Measurements from ENCODE around the gene CCDC158. TPM values are rescaled to one million over a fixed set of nuclear protein-coding genes. Genes with fewer than 3 reads are reported as not detected.

Gene CCDC158
- total RNA-seq, 8 experiments from 2014 or later = 0.05 to 0.29 (median 0.18) TPM; not detected in 3

DNA sequence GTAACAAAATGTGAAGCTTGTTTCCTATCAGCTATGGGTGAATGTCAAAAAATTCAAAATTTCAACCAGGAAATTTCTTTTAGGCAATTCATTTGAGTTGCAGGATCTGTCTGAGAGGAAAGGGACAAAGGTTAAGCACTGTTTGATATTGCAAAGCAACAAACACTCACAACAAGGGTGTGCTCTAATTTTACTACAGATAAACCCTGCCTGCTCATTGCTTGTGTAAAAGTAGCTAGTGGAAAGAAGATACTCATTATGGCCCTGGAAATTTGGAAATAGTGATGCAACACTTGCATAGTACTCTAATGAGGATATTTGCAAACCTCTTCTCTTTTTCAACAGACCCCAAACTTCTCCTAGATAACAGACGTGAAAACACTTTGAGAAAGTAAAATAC is 142.4 kb downstream of the CCDC158 start:
- in situ Hi-C loops (cut with MboI; ENCODE audit: low pct_unique_long_range_greater_than_20kb in 2 of 9, low sequenced_read_pairs in 9 of 9, unreplicated experiment in 9 of 9) = no loop called here
- no peak for ATAC-seq (replicated peaks in 6 of 8)
- Histone ChIP-seq H3K27ac (no peak overlapping the region), H3K4me3 (no peak overlapping the region), H3K4me1 (replicated peaks in 1 of 2) (no peaks in the 10 kb centered on the region)
- WGBS, 10 experiments = 43 to 90% (median 80%) methylated on average over 1 of the region's 1 CpG; no CpG with 5 or more reads in 3 of the 10 experiments

- in situ Hi-C loops (cut with MboI; ENCODE audit: low pct_unique_long_range_greater_than_20kb in 2 of 9, low sequenced_read_pairs in 9 of 9, unreplicated experiment in 9 of 9) = no loop called here
- WGBS, 10 experiments = 20 to 100% (median 67%) methylated on average over 1 of the region's 1 CpG; no CpG with 5 or more reads in 3 of the 10 experiments
- Histone ChIP-seq H3K4me1 (replicated peaks in 1 of 2) (no peaks in the 10 kb centered on the region), H3K4me3 (no peak overlapping the region), H3K27ac (no peak overlapping the region)
- no peak for ATAC-seq (replicated peaks in 6 of 8)
These were observed 143.3 kb downstream of the CCDC158 start for GRCh38 chr4:76277667-76278066.

GRCh38 chr4:76276813-76277212 is 144.1 kb downstream of the CCDC158 start:
- 41 to 100% (median 95%) methylated on average over 1 to 9 of the region's 9 CpGs; no CpG with 5 or more reads in 2 of the 10 experiments for WGBS, 10 experiments

DNA sequence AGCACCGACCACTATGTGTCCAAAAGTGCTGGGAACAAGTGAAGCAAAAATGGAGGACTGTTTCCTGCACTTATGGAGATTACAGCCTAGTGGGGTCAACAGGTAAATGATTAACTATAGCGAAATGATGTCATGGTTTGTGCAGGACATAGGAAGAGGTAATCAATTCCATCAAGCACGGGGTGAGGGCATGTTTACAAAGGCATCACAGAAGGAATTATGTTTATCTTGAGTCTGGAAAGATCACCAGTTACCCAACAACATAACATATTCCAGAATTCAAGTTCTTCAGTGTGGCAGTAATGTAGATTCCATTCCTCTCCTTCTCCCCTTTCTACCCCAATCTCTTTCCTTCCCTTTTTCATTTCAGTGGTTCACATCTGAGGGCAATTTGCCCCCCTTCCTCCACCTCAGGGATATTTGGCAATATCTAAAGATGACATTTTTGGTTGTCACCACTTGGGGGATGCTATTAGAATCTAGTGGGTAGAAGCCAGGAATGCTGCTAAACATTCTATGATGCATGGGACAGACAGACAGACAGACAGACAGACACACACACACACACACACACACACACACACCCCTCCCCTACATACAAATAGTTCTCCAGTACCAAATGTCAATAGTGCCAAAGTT is 145.3 kb downstream of the CCDC158 start:
- Histone ChIP-seq H3K4me3 (no peak overlapping the region), H3K27ac (no peak overlapping the region), H3K4me1 (replicated peaks in 1 of 2) (no peaks in the 10 kb centered on the region)
- ATAC-seq (replicated peaks in 6 of 8) = no peak
- 29 to 95% (median 72%) methylated on average over 1 to 3 of the region's 3 CpGs; no CpG with 5 or more reads in 1 of the 10 experiments for whole genome bisulfite sequencing, 10 experiments
- in situ Hi-C loops (cut with MboI; ENCODE audit: low pct_unique_long_range_greater_than_20kb in 2 of 9, low sequenced_read_pairs in 9 of 9, unreplicated experiment in 9 of 9) = no loop called here

More at GRCh38 chr4:76276813-76277212, 144.1 kb downstream of the CCDC158 start:
- Histone ChIP-seq H3K4me1 (replicated peaks in 1 of 2) (no peaks in the 10 kb centered on the region), H3K4me3 (no peak overlapping the region), H3K27ac (no peak overlapping the region)
- in situ Hi-C loops (cut with MboI; ENCODE audit: low pct_unique_long_range_greater_than_20kb in 2 of 9, low sequenced_read_pairs in 9 of 9, unreplicated experiment in 9 of 9) = no loop called here
- no peak for ATAC-seq (replicated peaks in 6 of 8)

DNA sequence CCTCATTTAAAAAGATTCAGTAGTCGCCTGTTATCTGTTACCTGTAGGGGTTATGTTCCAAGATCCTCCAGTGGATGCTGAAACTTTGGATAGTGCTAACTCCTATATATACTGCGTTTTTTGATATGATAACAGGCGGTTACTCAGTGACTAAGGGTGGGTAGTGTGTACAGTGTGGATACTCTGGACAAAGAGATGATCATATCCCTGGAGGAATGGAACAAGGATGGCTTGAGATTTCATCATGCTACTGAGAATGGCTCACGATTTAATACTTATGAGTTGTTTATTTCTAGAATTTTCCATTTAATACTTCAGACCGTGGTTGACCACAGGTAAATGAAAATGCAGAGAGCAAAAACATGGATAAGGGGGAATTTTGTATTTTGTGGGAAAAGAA is 147.9 kb downstream of the CCDC158 start:
- Histone ChIP-seq H3K4me1 (replicated peaks in 1 of 2) (no peaks in the 10 kb centered on the region), H3K4me3 (no peak overlapping the region), H3K27ac (no peak overlapping the region)
- ATAC-seq (replicated peaks in 6 of 8) = peak in 1 of 8 experiments; percentile 17
- in situ Hi-C loops (cut with MboI; ENCODE audit: low pct_unique_long_range_greater_than_20kb in 2 of 9, low sequenced_read_pairs in 9 of 9, unreplicated experiment in 9 of 9) = no loop called here
- 10 to 100% (median 67%) methylated on average over 1 to 4 of the region's 5 CpGs for WGBS, 10 experiments

DNA sequence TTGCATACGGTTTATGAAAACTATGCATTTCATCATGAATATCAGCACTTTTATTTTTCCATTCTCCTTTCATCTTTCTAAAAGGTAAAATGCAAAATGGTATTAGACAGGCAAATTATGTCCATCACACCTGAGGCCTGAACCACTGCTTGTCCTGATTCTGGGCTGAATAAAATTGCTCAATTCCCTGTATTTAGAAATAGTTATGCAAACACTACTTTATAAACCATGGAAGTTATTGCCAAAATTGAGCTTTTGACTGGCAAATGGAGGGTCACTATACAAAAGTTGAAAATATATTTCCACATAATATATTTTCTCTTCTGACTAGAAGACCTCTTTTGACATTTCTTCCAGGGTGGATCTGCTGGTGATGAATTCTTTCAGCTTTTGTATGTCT is 148.4 kb downstream of the CCDC158 start:
- 0 to 100% (median 43%) methylated on average over 1 of the region's 1 CpG; no CpG with 5 or more reads in 2 of the 10 experiments for WGBS, 10 experiments
- no peaks in the 10 kb centered on the region for H3K4me1 ChIP-seq (replicated peaks in 1 of 2)
- no peak overlapping the region for H3K4me3 ChIP-seq
- H3K27ac ChIP-seq = no peak overlapping the region
- in situ Hi-C loops (cut with MboI; ENCODE audit: low pct_unique_long_range_greater_than_20kb in 2 of 9, low sequenced_read_pairs in 9 of 9, unreplicated experiment in 9 of 9) = no loop called here
- no peak for ATAC-seq (replicated peaks in 6 of 8)

DNA sequence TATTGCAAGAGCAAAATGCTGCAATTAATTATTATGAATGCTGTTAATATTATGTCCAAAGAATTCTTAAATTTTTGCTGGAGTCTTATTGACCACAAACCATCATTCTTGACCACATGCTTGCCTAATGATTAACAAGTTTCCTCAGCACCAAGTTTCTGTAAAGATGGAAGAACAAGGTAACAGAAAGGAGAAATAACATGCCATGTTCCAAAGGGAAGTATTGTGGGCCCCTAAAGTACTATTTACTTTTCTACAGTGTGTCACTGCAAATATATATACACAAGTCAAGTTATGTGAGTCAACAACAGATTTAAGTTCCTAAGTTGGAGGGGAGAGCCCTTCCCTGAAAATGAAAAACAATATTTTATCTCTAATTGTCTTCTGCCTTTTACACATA is 148.9 kb downstream of the CCDC158 start:
- in situ Hi-C loops (cut with MboI; ENCODE audit: low pct_unique_long_range_greater_than_20kb in 2 of 9, low sequenced_read_pairs in 9 of 9, unreplicated experiment in 9 of 9) = no loop called here
- ATAC-seq (replicated peaks in 6 of 8) = no peak
- Histone ChIP-seq H3K4me3 (no peak overlapping the region), H3K4me1 (replicated peaks in 1 of 2) (no peaks in the 10 kb centered on the region), H3K27ac (no peak overlapping the region)

DNA sequence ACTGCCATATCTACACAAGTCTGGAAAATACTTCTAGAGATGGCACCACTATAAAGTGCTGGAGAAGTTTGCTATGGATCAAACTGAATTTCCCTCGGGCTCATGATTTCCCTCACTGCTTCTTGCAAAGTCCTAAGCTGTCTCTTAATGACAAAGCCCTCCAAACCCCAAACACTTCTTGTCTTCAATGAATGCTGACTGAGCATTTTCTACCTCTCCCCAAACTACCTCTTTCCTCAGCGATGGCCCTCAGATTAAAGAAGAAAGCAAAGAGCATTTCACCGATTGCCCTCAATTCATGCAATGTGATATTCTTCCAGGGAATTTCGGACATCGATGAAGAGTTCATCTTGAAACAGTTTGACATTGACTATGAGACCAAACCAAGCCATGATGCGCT is 149.7 kb downstream of the CCDC158 start:
- in situ Hi-C loops (cut with MboI; ENCODE audit: low pct_unique_long_range_greater_than_20kb in 2 of 9, low sequenced_read_pairs in 9 of 9, unreplicated experiment in 9 of 9) = no loop called here
- Histone ChIP-seq H3K4me1 (replicated peaks in 1 of 2) (no peaks in the 10 kb centered on the region), H3K4me3 (no peak overlapping the region), H3K27ac (no peak overlapping the region)
- ATAC-seq (replicated peaks in 6 of 8) = no peak
- 65 to 100% (median 94%) methylated on average over 2 to 6 of the region's 6 CpGs for WGBS, 10 experiments

- peak in 6 of 8 experiments; percentile 49 to 99 (median 74) for ATAC-seq (replicated peaks in 6 of 8)
- no peak overlapping the region for H3K4me3 ChIP-seq
- in situ Hi-C loops (cut with MboI; ENCODE audit: low pct_unique_long_range_greater_than_20kb in 2 of 9, low sequenced_read_pairs in 9 of 9, unreplicated experiment in 9 of 9) = no loop called here
- WGBS, 10 experiments = 20 to 89% (median 76%) methylated on average over 1 to 11 of the region's 11 CpGs; no CpG with 5 or more reads in 1 of the 10 experiments
- no peaks in the 10 kb centered on the region for H3K4me1 ChIP-seq (replicated peaks in 1 of 2)
- H3K27ac ChIP-seq = no peak overlapping the region
These were observed 150.4 kb downstream of the CCDC158 start for GRCh38 chr4:76270244-76271175.

GRCh38 chr4:76267811-76268210 is 153.1 kb downstream of the CCDC158 start:
- WGBS, 10 experiments = 56 to 100% (median 92%) methylated on average over 2 to 6 of the region's 6 CpGs

DNA sequence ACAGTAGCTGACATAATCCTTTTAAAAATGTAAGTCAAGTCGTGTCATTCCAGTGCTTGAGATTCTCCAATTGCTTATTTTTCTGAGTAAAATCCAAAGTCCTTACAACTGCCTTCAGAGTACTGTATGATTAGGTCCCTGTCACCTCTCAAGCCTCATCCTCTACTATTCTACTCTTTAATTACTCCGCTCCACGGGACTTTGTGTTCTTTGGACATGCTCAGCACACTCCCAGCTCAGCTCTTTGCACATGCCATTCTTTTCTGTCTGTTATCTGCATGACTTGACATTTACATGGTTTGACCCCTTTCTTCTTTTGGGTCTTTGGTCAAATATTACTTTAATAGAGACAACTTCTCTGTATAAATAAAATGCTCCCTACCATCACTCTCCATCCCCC is 154.3 kb downstream of the CCDC158 start:
- Histone ChIP-seq H3K4me1 (replicated peaks in 1 of 2) (no peaks in the 10 kb centered on the region), H3K27ac (no peak overlapping the region), H3K4me3 (no peak overlapping the region)
- in situ Hi-C loops (cut with MboI; ENCODE audit: low pct_unique_long_range_greater_than_20kb in 2 of 9, low sequenced_read_pairs in 9 of 9, unreplicated experiment in 9 of 9) = no loop called here
- WGBS, 10 experiments = 36 to 92% (median 77%) methylated on average over 1 to 3 of the region's 3 CpGs; no CpG with 5 or more reads in 2 of the 10 experiments
- no peak for ATAC-seq (replicated peaks in 6 of 8)

More at GRCh38 chr4:76267811-76268210, 153.1 kb downstream of the CCDC158 start:
- no peak overlapping the region for H3K4me3 ChIP-seq
- H3K4me1 ChIP-seq (replicated peaks in 1 of 2) = no peaks in the 10 kb centered on the region
- no peak overlapping the region for H3K27ac ChIP-seq
- in situ Hi-C loops (cut with MboI; ENCODE audit: low pct_unique_long_range_greater_than_20kb in 2 of 9, low sequenced_read_pairs in 9 of 9, unreplicated experiment in 9 of 9) = no loop called here
- no peak for ATAC-seq (replicated peaks in 6 of 8)

- no peak overlapping the region for H3K27ac ChIP-seq
- WGBS, 10 experiments = 61 to 100% (median 88%) methylated on average over 2 to 6 of the region's 6 CpGs
- no peak for ATAC-seq (replicated peaks in 6 of 8)
- no peaks in the 10 kb centered on the region for H3K4me1 ChIP-seq (replicated peaks in 1 of 2)
- in situ Hi-C loops (cut with MboI; ENCODE audit: low pct_unique_long_range_greater_than_20kb in 2 of 9, low sequenced_read_pairs in 9 of 9, unreplicated experiment in 9 of 9) = no loop called here
- no peak overlapping the region for H3K4me3 ChIP-seq
These were observed 155.2 kb downstream of the CCDC158 start for GRCh38 chr4:76265631-76266218.
